Spinal cord (tissue), 10 donors: Measurements from ENCODE around the gene NECTIN4. TPM values are rescaled to one million over a fixed set of nuclear protein-coding genes. Genes with fewer than 3 reads are reported as not detected.
"Not testable (repeated sequence)": the region's sequence is repeated elsewhere in the genome, so short reads cannot be mapped to it uniquely, and the experiment has no call there.

Experiments used
- DNase-seq, 6 donors: peaks; one replicate each; pipeline versions ENCODE4 v3.0.0 to v3.0.0-alpha.2; 2013 to 2015; ENCODE audit warnings: low spot score in 6 of 6, low read depth in 4 of 6
- H3K27ac ChIP-seq: one replicate; pipeline ENCODE4 v1.5.1; 2013; ENCODE audit warnings: low read depth, low read length, control low read depth
- H3K27me3 ChIP-seq: one replicate; pipeline ENCODE4 v1.6.1; 2013; ENCODE audit warnings: low read length; ENCODE audit not compliant: control insufficient read depth, insufficient read depth
- H3K36me3 ChIP-seq: one replicate; pipeline ENCODE4 v1.6.1; 2013; ENCODE audit warnings: low read length; ENCODE audit not compliant: control insufficient read depth, insufficient read depth
- H3K4me1 ChIP-seq: one replicate; pipeline ENCODE4 v1.6.1; 2013; ENCODE audit warnings: low read length; ENCODE audit not compliant: control insufficient read depth, insufficient read depth
- H3K4me3 ChIP-seq: one replicate; pipeline ENCODE4 v1.5.1; 2013; ENCODE audit warnings: low read depth, low read length, control low read depth
- H3K9me3 ChIP-seq: one replicate; pipeline ENCODE4 v1.6.1; 2013; ENCODE audit warnings: low read length; ENCODE audit not compliant: control insufficient read depth, insufficient read depth
- WGBS: methylation state at CpG from one replicate; pipeline ENCODE4 v1.1.5; 2013; ENCODE audit warnings: missing lambda C conversion rate; ENCODE audit not compliant: insufficient coverage; 5-methylcytosine and 5-hydroxymethylcytosine counted together
- polyA plus RNA-seq, 2 donors: library from polyadenylated mRNA; unstranded; fragments of 120-200 nt; gene quantifications; one replicate each; pipeline ENCODE4 v1.2.1, GENCODE V29; 2013; ENCODE audit not compliant: insufficient read length in 2 of 2
- total RNA-seq, 2 donors: library from RNA; depleted of rRNA in 1 of 2; stranded (reverse); fragments of 120-200 nt in 1 of 2; fragments of >200 nt in 1 of 2; gene quantifications; one replicate each; pipeline versions ENCODE4 v1.2.3 to v1.2.4, GENCODE V29; 2013 to 2014
- donor health status: healthy.

Gene NECTIN4
- total and polyA plus RNA-seq, 4 donors, result 0.06 to 0.15 TPM; not detected in 2

GRCh38 chr1:161065681-161066080, 23.7 kb downstream of the NECTIN4 start:
- H3K9me3 ChIP-seq, H3K27me3 ChIP-seq, H3K4me3 ChIP-seq, H3K4me1 ChIP-seq, H3K36me3 ChIP-seq, DNase-seq, H3K27ac ChIP-seq: not testable (repeated sequence)
- WGBS, result 92% methylated on average over 3 of the region's 7 CpGs

- DNase-seq, H3K4me3 ChIP-seq, H3K27ac ChIP-seq, H3K4me1 ChIP-seq, H3K36me3 ChIP-seq, H3K9me3 ChIP-seq, H3K27me3 ChIP-seq: not testable (repeated sequence)
- 36% methylated on average over 1 of the region's 6 CpGs for WGBS
Observed at GRCh38 chr1:161063936-161064335, 25.4 kb downstream of the NECTIN4 start.

- no peak overlapping the region for H3K4me3 ChIP-seq
- no peaks in the 10 kb centered on the region for H3K36me3 ChIP-seq
- H3K4me1 ChIP-seq, result no peaks in the 10 kb centered on the region
- H3K27ac ChIP-seq, result no peak overlapping the region
- no peaks in the 10 kb centered on the region for H3K9me3 ChIP-seq
- WGBS, result no CpG with 5 or more reads among the region's 4 CpGs
- no peak for DNase-seq
- H3K27me3 ChIP-seq, result no peaks in the 10 kb centered on the region
Observed at GRCh38 chr1:161061419-161061818, 27.9 kb downstream of the NECTIN4 start.

- peaks cover 4% of the 10 kb centered on the region for H3K27me3 ChIP-seq
- H3K9me3 ChIP-seq, result no peaks in the 10 kb centered on the region
- H3K36me3 ChIP-seq, result no peaks in the 10 kb centered on the region
- no peak overlapping the region for H3K27ac ChIP-seq
- no peak overlapping the region for H3K4me3 ChIP-seq
- H3K4me1 ChIP-seq, result no peaks in the 10 kb centered on the region
- no CpG with 5 or more reads among the region's 6 CpGs for WGBS
- DNase-seq, result no peak
Observed at GRCh38 chr1:161059293-161059692, 30.1 kb downstream of the NECTIN4 start.

GRCh38 chr1:161054805-161055204, 34.6 kb downstream of the NECTIN4 start:
- no peaks in the 10 kb centered on the region for H3K36me3 ChIP-seq
- no peak overlapping the region for H3K4me3 ChIP-seq
- WGBS, result 93% methylated on average over 5 of the region's 7 CpGs
- no peak overlapping the region for H3K27ac ChIP-seq
- H3K9me3 ChIP-seq, result no peaks in the 10 kb centered on the region
- peaks cover 6% of the 10 kb centered on the region for H3K27me3 ChIP-seq
- no peak for DNase-seq
- H3K4me1 ChIP-seq, result no peaks in the 10 kb centered on the region

GRCh38 chr1:161054232-161054631, 35.1 kb downstream of the NECTIN4 start:
- WGBS, result 100% methylated on average over 3 of the region's 4 CpGs
- no peaks in the 10 kb centered on the region for H3K36me3 ChIP-seq
- DNase-seq, result no peak
- H3K4me1 ChIP-seq, result no peaks in the 10 kb centered on the region
- no peak overlapping the region for H3K4me3 ChIP-seq
- H3K27me3 ChIP-seq, result peaks cover 6% of the 10 kb centered on the region
- no peak overlapping the region for H3K27ac ChIP-seq
- no peaks in the 10 kb centered on the region for H3K9me3 ChIP-seq

- H3K27me3 ChIP-seq, result peaks cover 6% of the 10 kb centered on the region
- DNase-seq, result no peak
- H3K27ac ChIP-seq, result no peak overlapping the region
- H3K9me3 ChIP-seq, result no peaks in the 10 kb centered on the region
- H3K4me3 ChIP-seq, result no peak overlapping the region
- peaks cover 3% of the 10 kb centered on the region for H3K36me3 ChIP-seq
- 60% methylated on average over 1 of the region's 3 CpGs for WGBS
- no peaks in the 10 kb centered on the region for H3K4me1 ChIP-seq
Observed at GRCh38 chr1:161052899-161053298, 36.5 kb downstream of the NECTIN4 start.

GRCh38 chr1:161051219-161051618, 38.1 kb downstream of the NECTIN4 start:
- 94% methylated on average over 8 of the region's 10 CpGs for WGBS
- DNase-seq, result no peak
- peaks cover 2% of the 10 kb centered on the region for H3K9me3 ChIP-seq
- H3K4me1 ChIP-seq, result no peaks in the 10 kb centered on the region
- H3K4me3 ChIP-seq, result no peak overlapping the region
- peaks cover 6% of the 10 kb centered on the region for H3K27me3 ChIP-seq
- H3K27ac ChIP-seq, result no peak overlapping the region
- H3K36me3 ChIP-seq, result peaks cover 3% of the 10 kb centered on the region

- H3K27ac ChIP-seq, result no peak overlapping the region
- DNase-seq, result no peak
- peaks cover under 1% of the 10 kb centered on the region for H3K4me1 ChIP-seq
- H3K36me3 ChIP-seq, result peaks cover 3% of the 10 kb centered on the region
- H3K27me3 ChIP-seq, result no peaks in the 10 kb centered on the region
- H3K9me3 ChIP-seq, result peaks cover 2% of the 10 kb centered on the region
- 87% methylated on average over 5 of the region's 5 CpGs for WGBS
- H3K4me3 ChIP-seq, result no peak overlapping the region
Observed at GRCh38 chr1:161048949-161049722, 40.2 kb downstream of the NECTIN4 start.
